B cell (primary cell): ENCODE measurements around the gene SPTBN1. TPM values are rescaled to one million over a fixed set of nuclear protein-coding genes. Genes with fewer than 3 reads are reported as not detected.

ENCODE experiments used
- ATAC-seq: fragments of 200-7000 bp; cut with Tn5 transposase; one replicate; pipeline ENCODE4 v1.10.0; 2021; ENCODE audit warnings: low read depth, mild to moderate bottlenecking, moderate number of reproducible peaks, moderate library complexity
- CTCF ChIA-PET: fragments of 350-600 bp; sonication (Branson Sonifier 250); formaldehyde crosslinking; loops from one replicate; lab custom pipeline; 2021; ENCODE audit warnings: antibody characterized with exemption, inconsistent platforms; lab: Charles Lee
- POLR2A ChIA-PET: fragments of 350-600 bp; sonication (Branson Sonifier 250); formaldehyde crosslinking; loops from one replicate; lab custom pipeline; 2021; ENCODE audit warnings: antibody characterized with exemption; lab: Charles Lee
- DNase-seq: peaks from one replicate; pipeline ENCODE4 v3.0.0; 2013
- H2AFZ ChIP-seq: 2 replicates; pipeline ENCODE4 v1.6.1; 2012; ENCODE audit warnings: mild to moderate bottlenecking, low read depth, low read length; ENCODE audit not compliant: insufficient read depth, poor library complexity, severe bottlenecking
- H3K27ac ChIP-seq, 2 donors: 1 replicate in 1 of 2; 2 replicates in 1 of 2; pipeline ENCODE4 v1.5.1; 2012 to 2013; ENCODE audit warnings: low read length in 2 of 2, mild to moderate bottlenecking in 2 of 2, moderate library complexity in 1 of 2
- H3K27me3 ChIP-seq, 4 experiments: fragments of 200-600 bp in 1 of 4; sonication (generic) in 1 of 4; replicated peaks in 1 of 4; 1 replicate in 2 of 4; 2 replicates in 2 of 4; pipeline versions ENCODE4 v1.6.1 to v1.7.0; 2013 to 2016; ENCODE audit warnings: low read length in 3 of 4, mild to moderate bottlenecking in 2 of 4, mixed read lengths in 1 of 4, moderate library complexity in 1 of 4; ENCODE audit not compliant: insufficient read depth in 4 of 4, control insufficient read depth in 3 of 4; ENCODE audit errors: control extremely low read depth in 1 of 4
- H3K36me3 ChIP-seq, 2 experiments: replicated peaks in 1 of 2; 1 replicate in 1 of 2; 2 replicates in 1 of 2; pipeline versions ENCODE4 v1.6.1 to v1.7.1; 2013; ENCODE audit warnings: low read length in 1 of 2; ENCODE audit not compliant: insufficient read depth in 2 of 2, control insufficient read depth in 1 of 2; ENCODE audit errors: control extremely low read depth in 1 of 2, extremely low read depth in 1 of 2
- H3K4me1 ChIP-seq, 2 donors: fragments of 200-600 bp in 1 of 2; sonication (generic) in 1 of 2; 1 replicate in 1 of 2; 2 replicates in 1 of 2; pipeline versions ENCODE4 v1.5.1 to v1.6.1; 2013 to 2017; ENCODE audit warnings: low read length in 2 of 2; ENCODE audit not compliant: control insufficient read depth in 2 of 2, insufficient read depth in 2 of 2
- H3K4me2 ChIP-seq: replicated peaks from 2 replicates; pipeline ENCODE3; 2012; ENCODE audit warnings: mild to moderate bottlenecking, low read depth, low read length; ENCODE audit not compliant: poor library complexity, severe bottlenecking
- H3K4me3 ChIP-seq, 5 experiments: fragments of 200-600 bp in 1 of 5; sonication (generic) in 1 of 5; 1 replicate in 3 of 5; 2 replicates in 2 of 5; pipeline versions ENCODE4 v1.5.1 to v1.7.0; 2011 to 2016; ENCODE audit warnings: low read length in 4 of 5, mild to moderate bottlenecking in 4 of 5, low read depth in 2 of 5, control low read depth in 1 of 5, moderate library complexity in 1 of 5; ENCODE audit not compliant: insufficient read depth in 1 of 5; ENCODE audit errors: control extremely low read depth in 1 of 5, extremely low read depth in 1 of 5
- H3K79me2 ChIP-seq: fragments of 200-600 bp; sonication (generic); one replicate; pipeline ENCODE4 v1.6.0; 2016; ENCODE audit warnings: low read length; ENCODE audit not compliant: control insufficient read depth, insufficient read depth
- H3K9ac ChIP-seq: fragments of 200-600 bp; sonication (generic); 2 replicates; pipeline ENCODE4 v1.6.1; 2017; ENCODE audit warnings: mild to moderate bottlenecking, low read length, moderate library complexity
- H3K9me3 ChIP-seq, 3 donors: one replicate each; pipeline versions ENCODE4 v1.6.1 to v1.7.1; 2013; ENCODE audit warnings: low read length in 2 of 3; ENCODE audit not compliant: control insufficient read depth in 2 of 3, insufficient read depth in 1 of 3; ENCODE audit errors: control extremely low read depth in 1 of 3
- H4K20me1 ChIP-seq: 2 replicates; pipeline ENCODE4 v1.6.0; 2012; ENCODE audit warnings: mild to moderate bottlenecking, low read length; ENCODE audit not compliant: insufficient read depth, control insufficient read depth, poor library complexity, severe bottlenecking
- H3K27ac Mint-ChIP-seq: one replicate; pipeline ENCODE4 v1.8.0; 2021; ENCODE audit warnings: mixed read lengths
- H3K27me3 Mint-ChIP-seq: one replicate; pipeline ENCODE4 v1.8.0; 2021; ENCODE audit warnings: mixed read lengths
- H3K4me1 Mint-ChIP-seq: one replicate; pipeline ENCODE4 v1.8.0; 2021; ENCODE audit warnings: mixed read lengths
- H3K4me3 Mint-ChIP-seq: one replicate; pipeline ENCODE4 v1.8.0; 2021; ENCODE audit warnings: mixed read lengths
- H3K9me3 Mint-ChIP-seq: one replicate; pipeline ENCODE4 v1.8.0; 2022; ENCODE audit warnings: mixed read lengths; ENCODE audit not compliant: insufficient read depth
- EZH2 ChIP-seq: IDR thresholded peaks from 2 replicates; pipeline ENCODE4 v1.6.1; 2012; ENCODE audit warnings: borderline replicate concordance, low read depth, mild to moderate bottlenecking, moderate library complexity, low read length; ENCODE audit not compliant: insufficient read depth, poor library complexity, severe bottlenecking
- WGBS: methylation state at CpG from one replicate; pipeline ENCODE4 v1.1.5; 2013; ENCODE audit warnings: missing lambda C conversion rate; ENCODE audit not compliant: insufficient coverage; 5-methylcytosine and 5-hydroxymethylcytosine counted together
- intact Hi-C: fragments of 100-400 bp; cut with micrococcal nuclease; formaldehyde crosslinking; loops from one replicate; pipeline ENCODE4 v1.10.0; 2022
- polyA plus RNA-seq: library from polyadenylated mRNA; depleted of rRNA; stranded (reverse); fragments of >200 nt; gene quantifications from 2 replicates; pipeline ENCODE4 v1.2.3, GENCODE V29; 2012
- total RNA-seq, 2 donors: library from RNA; stranded (reverse); fragments of 120-200 nt in 1 of 2; gene quantifications; 1 replicate in 1 of 2; 2 replicates in 1 of 2; pipeline versions ENCODE4 v1.2.3 to v1.2.4, GENCODE V29; 2013 to 2022
- TF ChIP-seq, protein P1 (sequence below): fragments of 200-600 bp; IDR thresholded peaks from one replicate; pipeline ENCODE4 v1.8.0; 2022; ENCODE audit warnings: antibody characterized with exemption, mild to moderate bottlenecking

Gene SPTBN1
- total and polyA plus RNA-seq, 2 donors (not counting 1 experiment from before 2014, with no cell fraction given): 43.7 to 144 TPM

DNA sequence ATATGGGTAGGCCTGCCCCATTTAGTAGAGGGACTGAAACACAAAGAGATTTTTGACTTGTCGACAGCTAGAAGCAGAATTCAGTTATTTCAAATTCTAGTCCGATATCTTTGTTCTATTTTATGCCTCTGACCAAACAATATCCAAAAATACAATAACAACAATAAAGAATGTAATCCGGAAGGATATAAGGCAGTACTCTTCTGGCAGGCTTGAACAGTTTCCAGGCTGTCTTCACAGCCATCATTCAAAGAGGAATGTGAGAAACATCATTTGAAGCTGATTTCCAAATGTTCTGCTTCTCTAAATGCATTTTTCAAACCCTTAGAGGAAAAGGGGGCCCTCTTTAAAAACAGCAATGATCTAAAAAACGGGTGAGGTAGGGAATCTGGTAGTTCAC is 36.7 kb upstream of the SPTBN1 start:
- Histone ChIP-seq H3K4me2 (no peak overlapping the region), H3K9ac (no peak overlapping the region), H3K4me1 (peaks cover 3 to 5% of the 10 kb centered on the region in 2 donors), H3K27ac (no peak overlapping the region), H3K4me3 (no peak overlapping the region), H3K36me3 (no peaks in the 10 kb centered on the region), H3K27me3 (peaks cover 0 to 26% (median 9%) of the 10 kb centered on the region in 4 experiments), H3K79me2 (no peaks in the 10 kb centered on the region), H4K20me1 (no peaks in the 10 kb centered on the region), H3K9me3 (peaks cover 0 to 7% (median 4%) of the 10 kb centered on the region in 3 donors), H2AFZ (no peak overlapping the region)
- H3K9me3 Mint-ChIP-seq: no peaks in the 10 kb centered on the region
- DNase-seq: no peak
- intact Hi-C loops: no loop called here
- peaks cover 5% of the 10 kb centered on the region for H3K4me1 Mint-ChIP-seq
- ChIA-PET POLR2A (no interaction called here), CTCF (no interaction called here)
- no peak overlapping the region for H3K27ac Mint-ChIP-seq
- TF ChIP-seq EZH2: no peak
- TF ChIP-seq, protein P1, sequence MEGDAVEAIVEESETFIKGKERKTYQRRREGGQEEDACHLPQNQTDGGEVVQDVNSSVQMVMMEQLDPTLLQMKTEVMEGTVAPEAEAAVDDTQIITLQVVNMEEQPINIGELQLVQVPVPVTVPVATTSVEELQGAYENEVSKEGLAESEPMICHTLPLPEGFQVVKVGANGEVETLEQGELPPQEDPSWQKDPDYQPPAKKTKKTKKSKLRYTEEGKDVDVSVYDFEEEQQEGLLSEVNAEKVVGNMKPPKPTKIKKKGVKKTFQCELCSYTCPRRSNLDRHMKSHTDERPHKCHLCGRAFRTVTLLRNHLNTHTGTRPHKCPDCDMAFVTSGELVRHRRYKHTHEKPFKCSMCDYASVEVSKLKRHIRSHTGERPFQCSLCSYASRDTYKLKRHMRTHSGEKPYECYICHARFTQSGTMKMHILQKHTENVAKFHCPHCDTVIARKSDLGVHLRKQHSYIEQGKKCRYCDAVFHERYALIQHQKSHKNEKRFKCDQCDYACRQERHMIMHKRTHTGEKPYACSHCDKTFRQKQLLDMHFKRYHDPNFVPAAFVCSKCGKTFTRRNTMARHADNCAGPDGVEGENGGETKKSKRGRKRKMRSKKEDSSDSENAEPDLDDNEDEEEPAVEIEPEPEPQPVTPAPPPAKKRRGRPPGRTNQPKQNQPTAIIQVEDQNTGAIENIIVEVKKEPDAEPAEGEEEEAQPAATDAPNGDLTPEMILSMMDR: no peak
- ATAC-seq: no peak
- WGBS: no CpG with 5 or more reads among the region's 4 CpGs
- H3K27me3 Mint-ChIP-seq: peaks cover 24% of the 10 kb centered on the region
- H3K4me3 Mint-ChIP-seq: no peak overlapping the region

- Mint-ChIP-seq H3K27ac (no peak overlapping the region), H3K27me3 (peaks cover 22% of the 10 kb centered on the region), H3K4me1 (peaks cover 5% of the 10 kb centered on the region), H3K9me3 (no peaks in the 10 kb centered on the region), H3K4me3 (no peak overlapping the region)
- H2AFZ ChIP-seq: no peak overlapping the region
- no peak overlapping the region for H3K9ac ChIP-seq
- no peak overlapping the region for H3K4me2 ChIP-seq
- POLR2A ChIA-PET: no interaction called here
- TF ChIP-seq, protein P1: no peak
- no peak for TF ChIP-seq EZH2
- peaks cover 0 to 7% (median 4%) of the 10 kb centered on the region in 3 donors for H3K9me3 ChIP-seq
- H3K27ac ChIP-seq: no peak overlapping the region
- no peaks in the 10 kb centered on the region for H3K79me2 ChIP-seq
- DNase-seq (no peak), ATAC-seq (no peak)
- no peak overlapping the region for H3K4me3 ChIP-seq
- no peaks in the 10 kb centered on the region for H4K20me1 ChIP-seq
- intact Hi-C loops: no loop called here
- WGBS: 97% methylated on average over 5 of the region's 9 CpGs
- peaks cover 0 to 26% (median 8%) of the 10 kb centered on the region in 4 experiments for H3K27me3 ChIP-seq
- no peaks in the 10 kb centered on the region for H3K36me3 ChIP-seq
- CTCF ChIA-PET: no interaction called here
- peaks cover 3 to 5% of the 10 kb centered on the region in 2 donors for H3K4me1 ChIP-seq
Measured at GRCh38 chr2:54419855-54420523, 36.1 kb upstream of the SPTBN1 start.
